ENCODE results near the gene C16orf95.

C16orf95 gene

GRCh38 chr16:87331241-87331801, 14.1 kb upstream of the C16orf95 start:
- no peak for TF ChIP-seq TEAD4 (IDR thresholded peaks at IDR 0.05)
- no peak for TF ChIP-seq REST (IDR thresholded peaks at IDR 0.05; ENCODE audit: low read depth)
- no peak for TF ChIP-seq EP300 (IDR thresholded peaks at IDR 0.05; ENCODE audit: borderline replicate concordance)
- TF ChIP-seq CEBPB (IDR thresholded peaks at IDR 0.05) = no peak
- no peak for TF ChIP-seq NFIC (IDR thresholded peaks at IDR 0.05)
- no peak for TF ChIP-seq YY1 (IDR thresholded peaks at IDR 0.05; ENCODE audit: low read depth)
- TF ChIP-seq ZBTB7A (IDR thresholded peaks at IDR 0.05; ENCODE audit: low read depth) = no peak
- TF ChIP-seq, protein P1, sequence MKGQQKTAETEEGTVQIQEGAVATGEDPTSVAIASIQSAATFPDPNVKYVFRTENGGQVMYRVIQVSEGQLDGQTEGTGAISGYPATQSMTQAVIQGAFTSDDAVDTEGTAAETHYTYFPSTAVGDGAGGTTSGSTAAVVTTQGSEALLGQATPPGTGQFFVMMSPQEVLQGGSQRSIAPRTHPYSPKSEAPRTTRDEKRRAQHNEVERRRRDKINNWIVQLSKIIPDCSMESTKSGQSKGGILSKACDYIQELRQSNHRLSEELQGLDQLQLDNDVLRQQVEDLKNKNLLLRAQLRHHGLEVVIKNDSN (IDR thresholded peaks at IDR 0.05) = no peak
- TF ChIP-seq FOXM1 (IDR thresholded peaks at IDR 0.05; ENCODE audit: borderline replicate concordance, low read depth) = no peak
- TF ChIP-seq CREB1 (IDR thresholded peaks at IDR 0.05; ENCODE audit: low read depth) = no peak
- TF ChIP-seq EGR1 (IDR thresholded peaks at IDR 0.05) = no peak
- TF ChIP-seq TAF1 (IDR thresholded peaks at IDR 0.05; ENCODE audit: low read depth) = no peak
- TF ChIP-seq TCF12 (IDR thresholded peaks at IDR 0.05; ENCODE audit: low read depth) = no peak
- TF ChIP-seq RAD21 (IDR thresholded peaks at IDR 0.05; ENCODE audit: low read depth) = no peak
- TF ChIP-seq, protein P2, sequence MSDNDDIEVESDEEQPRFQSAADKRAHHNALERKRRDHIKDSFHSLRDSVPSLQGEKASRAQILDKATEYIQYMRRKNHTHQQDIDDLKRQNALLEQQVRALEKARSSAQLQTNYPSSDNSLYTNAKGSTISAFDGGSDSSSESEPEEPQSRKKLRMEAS (IDR thresholded peaks at IDR 0.05) = no peak

DNA sequence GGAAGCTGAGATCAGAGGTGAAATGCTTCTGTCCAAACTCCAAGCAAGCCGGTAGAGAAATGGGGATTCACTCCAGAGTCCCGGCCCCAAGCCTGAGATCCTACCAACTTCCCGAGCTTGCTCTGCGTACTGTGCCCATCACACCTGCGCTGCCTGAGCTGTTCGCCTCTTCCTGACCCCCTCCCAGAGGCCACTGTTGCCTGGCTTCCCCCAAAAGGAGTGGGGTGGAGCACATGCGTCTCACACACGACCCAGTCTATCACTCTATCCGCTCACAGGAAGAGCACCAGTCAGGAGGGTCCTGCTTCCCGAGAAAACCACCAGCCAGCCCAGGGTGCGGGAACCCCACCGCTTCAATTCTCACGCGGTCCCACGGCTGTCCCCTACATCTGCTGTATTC, 13.5 kb upstream of the C16orf95 start:
- TF ChIP-seq TCF12 (IDR thresholded peaks at IDR 0.05; ENCODE audit: low read depth) (no peak), ZBTB7A (IDR thresholded peaks at IDR 0.05; ENCODE audit: low read depth) (no peak), CEBPB (IDR thresholded peaks at IDR 0.05) (no peak), YY1 (IDR thresholded peaks at IDR 0.05; ENCODE audit: low read depth) (no peak), TEAD4 (IDR thresholded peaks at IDR 0.05) (no peak), REST (IDR thresholded peaks at IDR 0.05; ENCODE audit: low read depth) (no peak), EP300 (IDR thresholded peaks at IDR 0.05; ENCODE audit: borderline replicate concordance) (no peak), CREB1 (IDR thresholded peaks at IDR 0.05; ENCODE audit: low read depth) (no peak)
- TF ChIP-seq, protein P1 (IDR thresholded peaks at IDR 0.05) = no peak

DNA sequence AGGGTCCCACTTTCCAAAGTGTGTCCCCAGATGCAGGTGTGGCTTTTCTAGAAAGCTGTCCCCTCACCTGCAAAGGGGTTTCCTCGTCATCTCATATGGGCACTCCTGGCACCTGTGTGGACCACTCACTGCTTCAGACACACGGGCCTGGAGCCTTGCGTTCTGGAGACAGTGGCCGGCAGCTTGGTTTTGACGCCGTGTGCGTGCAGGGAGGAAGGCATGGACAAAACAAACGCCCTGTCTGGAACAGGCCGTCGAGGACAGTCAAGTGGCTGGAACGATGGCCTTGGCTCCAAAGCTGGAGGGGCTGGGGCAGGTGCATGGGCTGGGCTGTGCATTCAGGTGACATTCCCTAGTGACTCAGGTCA, 13.0 kb upstream of the C16orf95 start:
- no peak for TF ChIP-seq NFIC (IDR thresholded peaks at IDR 0.05)
- TF ChIP-seq CEBPB (IDR thresholded peaks at IDR 0.05) = no peak
- TF ChIP-seq, protein P2 (IDR thresholded peaks at IDR 0.05) = no peak
- no peak for TF ChIP-seq TAF1 (IDR thresholded peaks at IDR 0.05; ENCODE audit: low read depth)
- no peak for TF ChIP-seq TCF12 (IDR thresholded peaks at IDR 0.05; ENCODE audit: low read depth)
- TF ChIP-seq CREB1 (IDR thresholded peaks at IDR 0.05; ENCODE audit: low read depth) = no peak
- no peak for TF ChIP-seq YY1 (IDR thresholded peaks at IDR 0.05; ENCODE audit: low read depth)
- no peak for TF ChIP-seq REST (IDR thresholded peaks at IDR 0.05; ENCODE audit: low read depth)
- no peak for TF ChIP-seq RAD21 (IDR thresholded peaks at IDR 0.05; ENCODE audit: low read depth)
- no peak for TF ChIP-seq EP300 (IDR thresholded peaks at IDR 0.05; ENCODE audit: borderline replicate concordance)
- TF ChIP-seq EGR1 (IDR thresholded peaks at IDR 0.05) = no peak
- TF ChIP-seq FOXM1 (IDR thresholded peaks at IDR 0.05; ENCODE audit: borderline replicate concordance, low read depth) = no peak
- TF ChIP-seq TEAD4 (IDR thresholded peaks at IDR 0.05) = no peak
- no peak for TF ChIP-seq ZBTB7A (IDR thresholded peaks at IDR 0.05; ENCODE audit: low read depth)
- TF ChIP-seq, protein P1 (IDR thresholded peaks at IDR 0.05) = no peak

Data from Ishikawa (cell line).